ENCODE measurements around the gene HECTD3.

Gene HECTD3

DNA sequence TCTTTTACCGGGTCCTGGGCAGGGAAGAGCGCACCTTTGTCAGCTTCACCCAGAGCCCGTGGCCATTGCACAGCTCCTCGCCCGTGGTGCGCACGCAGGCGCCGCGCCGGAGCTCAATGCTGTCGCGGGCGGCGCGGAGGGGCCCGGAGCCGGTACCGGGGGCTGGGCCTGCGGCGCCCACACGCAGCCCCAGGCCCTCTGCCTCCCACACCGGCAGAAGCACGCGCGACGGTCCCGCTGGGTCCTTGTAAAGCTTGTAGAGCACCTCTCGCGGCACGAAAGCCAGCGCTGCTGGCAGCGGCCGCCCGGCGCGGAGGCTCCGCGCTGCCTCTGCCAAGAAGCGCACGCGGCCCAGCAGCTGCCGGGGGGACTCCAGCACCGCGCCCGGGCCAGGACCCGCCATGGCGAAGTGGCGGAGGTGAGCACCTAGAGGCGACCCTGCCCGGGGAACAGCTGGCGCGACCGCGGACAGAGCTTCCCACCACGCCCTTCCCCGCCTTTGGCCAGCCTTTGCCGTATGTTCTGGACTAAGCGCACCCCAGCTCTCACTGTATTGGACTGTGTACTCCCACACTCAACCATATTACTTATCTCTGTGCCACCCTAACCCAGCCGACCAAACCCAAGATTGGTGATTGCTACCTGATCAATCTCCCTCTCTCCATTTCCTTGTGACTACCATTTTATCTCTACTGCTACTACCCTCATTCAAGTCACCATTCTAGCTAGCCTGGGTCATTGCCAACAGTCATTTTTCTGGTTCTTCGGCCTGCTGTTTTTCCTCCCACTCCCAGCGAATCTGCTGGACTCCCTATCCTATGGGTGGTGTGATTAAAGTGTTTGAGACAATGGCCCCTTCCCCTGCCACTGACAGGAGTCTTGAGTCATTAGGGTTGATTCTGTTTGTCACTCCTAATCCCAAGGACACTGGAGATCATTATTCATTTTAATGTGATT lies at the start of gene HECTD3:
Gene HECTD3 (minus strand): TSS at position 470 of the 957 bp plus-strand sequence. CDS start 67 bp downstream, at position 403.
- in situ Hi-C loops (cut with HindIII; ENCODE audit: low pct_ligation_motif_present, low pct_unique_long_range_greater_than_20kb, low sequenced_read_pairs), result no loop called here
- DNase-seq, result peak; percentile 68

DNA sequence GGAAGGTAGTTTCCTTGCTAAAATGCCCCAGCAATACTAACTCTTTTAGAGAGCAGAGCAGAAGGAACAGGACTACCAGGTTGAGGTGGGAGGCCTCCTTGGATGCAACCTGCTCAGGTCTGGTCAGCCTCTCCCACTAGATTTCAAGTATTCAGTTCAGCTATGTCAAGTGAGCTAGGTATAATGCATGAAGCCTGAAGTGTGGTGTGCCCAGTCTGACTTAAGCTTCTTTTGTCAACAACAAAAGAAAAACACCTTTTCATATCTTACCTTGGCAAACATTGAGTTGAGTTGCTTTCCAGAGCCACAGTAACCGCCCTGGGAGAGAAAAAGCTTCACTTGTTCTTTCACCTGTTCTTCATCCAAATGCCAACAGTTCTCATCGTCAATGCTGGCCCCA lies 48.7 kb upstream of the HECTD3 start:
- DNase-seq, result no peak
- in situ Hi-C loops (cut with HindIII; ENCODE audit: low pct_ligation_motif_present, low pct_unique_long_range_greater_than_20kb, low sequenced_read_pairs), result no loop called here

DNA sequence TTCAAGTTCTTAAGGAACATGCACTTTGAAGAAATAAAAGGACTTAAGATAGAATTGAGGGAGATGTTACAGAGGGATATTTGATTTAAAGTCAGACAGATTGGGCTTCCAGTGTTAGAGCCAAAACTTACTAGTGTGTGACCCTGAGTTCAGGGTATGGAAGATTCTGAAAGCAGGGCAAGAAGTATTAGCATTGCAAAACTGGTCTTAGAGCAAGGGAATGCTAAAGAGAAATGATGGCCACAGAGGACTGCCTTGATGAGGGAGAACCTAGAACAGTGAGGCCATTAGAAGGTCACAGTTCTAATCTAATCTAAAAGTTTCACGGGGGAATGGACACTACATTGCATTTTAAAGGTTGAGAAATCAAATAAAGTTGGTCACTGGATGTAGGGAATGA lies 46.4 kb upstream of the HECTD3 start:
- in situ Hi-C loops (cut with HindIII; ENCODE audit: low pct_ligation_motif_present, low pct_unique_long_range_greater_than_20kb, low sequenced_read_pairs), result no loop called here
- no peak for DNase-seq

DNA sequence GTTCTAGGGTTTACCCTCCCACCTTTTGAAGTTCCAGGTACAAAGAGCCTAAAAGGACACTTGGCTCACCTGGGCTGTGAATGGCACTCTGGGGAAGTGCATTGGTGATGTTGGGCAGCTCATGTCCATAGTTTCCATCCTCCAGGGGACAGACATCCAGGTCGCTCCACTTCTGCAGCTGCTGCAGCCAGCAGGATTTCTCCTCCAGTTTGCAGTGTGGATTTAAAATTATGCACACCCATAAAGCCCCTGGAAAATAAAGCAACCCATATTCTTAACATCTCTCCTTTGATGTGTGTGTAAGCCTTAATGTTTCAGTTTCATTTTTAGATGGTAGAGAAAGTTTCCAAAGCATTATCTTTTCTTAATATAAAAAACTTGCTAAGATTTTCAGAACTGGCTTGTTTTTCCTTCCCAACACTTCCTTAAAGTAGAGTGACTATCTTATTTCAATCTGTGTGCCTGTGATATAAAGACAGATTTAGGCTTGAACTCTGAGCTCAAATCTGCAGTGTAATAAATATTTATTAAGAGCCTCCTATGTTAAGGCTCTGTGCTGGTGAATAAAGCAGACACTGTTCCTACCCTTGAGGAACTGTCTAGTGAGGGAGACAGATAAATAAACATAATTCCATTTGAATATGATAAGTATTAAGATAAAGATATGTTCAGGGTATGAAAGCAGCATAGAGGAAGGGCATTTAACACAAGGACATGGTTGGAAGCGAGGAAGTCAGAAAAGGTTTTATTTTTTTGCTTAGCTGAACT lies 40.1 kb upstream of the HECTD3 start:
- in situ Hi-C loops (cut with HindIII; ENCODE audit: low pct_ligation_motif_present, low pct_unique_long_range_greater_than_20kb, low sequenced_read_pairs), result no loop called here
- no peak for DNase-seq

DNA sequence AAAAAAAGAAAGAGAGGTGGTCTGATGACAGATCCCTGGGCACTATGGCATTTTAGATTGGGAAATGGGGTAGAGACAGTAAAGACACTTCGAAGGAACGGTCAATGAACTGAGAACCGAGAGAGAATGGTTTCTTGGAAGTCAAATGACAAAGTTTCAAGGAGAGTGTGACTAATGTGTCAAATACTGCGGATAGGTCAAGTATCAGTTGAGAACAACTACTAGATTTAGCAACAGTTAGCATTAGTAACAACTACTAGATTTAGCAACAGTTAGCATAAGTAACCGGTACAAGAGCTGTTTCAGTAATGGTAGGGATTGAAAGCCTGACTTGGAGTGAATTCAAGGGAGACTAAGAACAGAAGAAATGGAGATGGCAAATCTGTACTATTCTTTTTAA lies 35.9 kb upstream of the HECTD3 start:
- no peak for DNase-seq
- in situ Hi-C loops (cut with HindIII; ENCODE audit: low pct_ligation_motif_present, low pct_unique_long_range_greater_than_20kb, low sequenced_read_pairs), result no loop called here

DNA sequence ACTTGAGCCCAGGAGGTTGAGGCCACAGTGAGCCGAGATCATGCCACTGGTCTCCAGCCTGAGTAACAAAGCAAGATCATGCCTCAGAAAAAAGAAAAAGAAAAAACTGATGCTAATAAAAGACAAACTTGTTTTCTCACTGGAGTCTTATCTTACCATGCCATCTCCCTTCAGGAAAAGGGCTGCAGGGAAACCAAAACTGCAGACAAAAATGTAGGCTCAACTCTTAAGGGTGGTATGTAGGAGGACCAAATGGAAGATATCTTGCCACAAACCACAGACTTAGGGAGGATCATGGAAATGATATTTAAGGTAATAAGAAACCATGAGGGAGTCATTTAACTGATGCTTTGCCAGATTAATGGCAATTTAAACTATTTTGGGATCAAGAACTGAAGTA lies 33.8 kb upstream of the HECTD3 start:
- DNase-seq, result no peak
- in situ Hi-C loops (cut with HindIII; ENCODE audit: low pct_ligation_motif_present, low pct_unique_long_range_greater_than_20kb, low sequenced_read_pairs), result no loop called here

DNA sequence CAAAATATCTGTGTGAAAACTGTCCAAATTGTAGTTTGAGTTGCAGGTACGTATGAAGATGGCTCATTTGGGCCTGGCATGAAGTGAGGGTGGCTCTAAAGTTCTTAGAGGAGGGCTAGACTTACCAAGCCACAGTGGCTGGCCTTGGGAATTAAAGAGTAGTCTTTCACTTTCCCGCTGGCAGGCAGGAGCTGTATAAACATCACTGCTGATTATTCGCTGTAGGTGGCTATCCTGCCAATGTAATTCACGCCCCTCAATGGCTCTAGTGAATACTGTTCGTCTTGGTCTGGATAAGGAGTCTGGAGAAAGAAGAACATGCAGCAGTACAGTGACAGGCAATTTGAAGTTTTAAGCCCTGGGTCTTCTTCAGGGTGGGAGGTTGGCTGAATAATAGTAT lies 32.0 kb upstream of the HECTD3 start:
- in situ Hi-C loops (cut with HindIII; ENCODE audit: low pct_ligation_motif_present, low pct_unique_long_range_greater_than_20kb, low sequenced_read_pairs), result no loop called here

DNA sequence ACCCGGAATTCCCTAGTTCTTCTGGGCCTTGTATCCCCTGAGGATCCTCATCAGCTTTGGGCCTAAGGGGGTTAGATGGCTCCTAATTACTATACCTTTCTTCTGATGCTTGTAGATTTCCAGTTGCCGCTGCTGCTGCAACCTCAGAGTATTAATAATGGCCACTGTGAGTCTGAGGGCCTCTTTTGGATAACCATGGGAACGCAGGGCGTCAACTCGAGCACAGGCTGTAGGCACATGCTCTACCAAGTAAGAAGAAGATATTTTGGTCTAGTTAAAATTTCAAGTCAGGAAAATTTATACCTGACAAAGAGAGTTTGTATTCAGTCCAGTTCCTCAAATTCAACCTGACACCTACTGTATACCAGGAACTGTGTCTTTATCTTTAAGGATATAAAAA lies 29.2 kb upstream of the HECTD3 start:
- no peak for DNase-seq
- in situ Hi-C loops (cut with HindIII; ENCODE audit: low pct_ligation_motif_present, low pct_unique_long_range_greater_than_20kb, low sequenced_read_pairs), result no loop called here

More for the DNA sequence above, 32.0 kb upstream of the HECTD3 start:
- no peak for DNase-seq

DNA sequence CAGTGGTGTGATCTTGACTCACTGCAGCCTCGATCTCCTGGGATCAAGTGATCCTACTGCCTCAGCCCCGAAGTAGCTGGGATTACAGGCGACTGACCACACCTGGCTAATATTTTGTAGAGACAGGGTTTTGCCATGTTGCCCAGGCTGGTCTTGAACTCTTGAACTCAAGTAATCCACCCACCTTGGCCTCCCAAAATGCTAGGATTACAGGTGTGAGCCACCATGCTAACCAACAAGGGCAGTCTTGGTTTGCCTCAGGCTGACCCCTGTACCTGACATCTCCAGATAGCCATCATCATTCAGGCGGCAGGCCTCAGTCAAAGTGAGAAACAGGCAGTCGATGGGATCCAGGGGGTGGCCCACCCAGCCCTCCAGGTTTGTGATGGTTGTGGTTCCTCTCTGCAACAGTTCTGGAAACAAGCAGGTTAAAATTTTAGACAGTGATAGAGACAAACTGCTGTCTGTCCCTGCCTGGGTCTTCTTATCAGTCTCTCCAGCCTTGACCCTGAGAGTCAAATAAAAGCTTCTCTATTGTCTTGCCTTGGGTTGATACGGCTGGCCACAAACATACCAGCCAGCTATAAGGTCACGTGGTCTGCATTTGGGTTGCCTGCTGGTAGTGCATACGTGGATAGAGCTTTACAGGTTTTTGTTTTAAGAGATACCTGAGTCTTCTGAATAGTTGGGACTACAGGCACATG lies 27.7 kb upstream of the HECTD3 start:
- no peak for DNase-seq
- in situ Hi-C loops (cut with HindIII; ENCODE audit: low pct_ligation_motif_present, low pct_unique_long_range_greater_than_20kb, low sequenced_read_pairs), result no loop called here

DNA sequence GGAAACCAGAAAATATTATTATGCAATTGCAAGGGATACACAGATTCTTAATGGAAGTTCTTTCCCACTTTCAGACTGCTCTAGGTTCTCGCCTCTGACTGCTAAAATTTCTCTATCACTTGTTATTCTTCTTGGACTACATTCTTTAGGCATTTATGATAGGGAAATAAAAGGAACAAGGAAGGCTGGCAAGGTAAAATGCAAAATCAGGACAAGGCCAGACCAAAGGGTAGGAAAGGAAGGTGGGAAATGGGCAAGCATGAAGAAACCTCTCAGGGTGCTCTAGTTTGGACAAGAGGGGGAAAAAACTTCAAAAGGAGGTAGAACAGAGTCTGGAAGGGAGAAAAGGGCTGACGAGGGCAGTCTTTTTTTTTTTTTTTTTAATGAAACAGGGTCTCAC lies 27.1 kb upstream of the HECTD3 start:
- in situ Hi-C loops (cut with HindIII; ENCODE audit: low pct_ligation_motif_present, low pct_unique_long_range_greater_than_20kb, low sequenced_read_pairs), result no loop called here

DNA sequence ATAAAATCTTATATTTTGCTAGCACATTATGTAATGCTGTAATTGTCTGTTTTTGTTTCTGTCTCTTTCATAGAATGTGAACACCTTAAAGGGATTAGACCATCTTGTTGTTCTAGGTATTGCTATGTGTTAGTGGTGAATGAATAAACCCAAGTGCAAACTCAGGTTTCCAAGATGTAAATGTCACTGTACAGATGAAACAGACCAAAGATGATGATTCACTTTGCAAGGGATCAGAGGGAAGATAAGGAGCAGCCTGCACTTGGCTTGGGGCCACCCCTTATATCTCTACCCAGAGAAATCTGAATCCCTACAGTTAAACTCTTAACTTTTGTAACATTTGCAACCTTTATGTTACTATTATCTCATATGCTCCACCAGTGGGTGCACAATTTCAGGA lies 26.3 kb upstream of the HECTD3 start:
- in situ Hi-C loops (cut with HindIII; ENCODE audit: low pct_ligation_motif_present, low pct_unique_long_range_greater_than_20kb, low sequenced_read_pairs), result no loop called here
- no peak for DNase-seq

More for the DNA sequence above, 27.1 kb upstream of the HECTD3 start:
- DNase-seq, result no peak

DNA sequence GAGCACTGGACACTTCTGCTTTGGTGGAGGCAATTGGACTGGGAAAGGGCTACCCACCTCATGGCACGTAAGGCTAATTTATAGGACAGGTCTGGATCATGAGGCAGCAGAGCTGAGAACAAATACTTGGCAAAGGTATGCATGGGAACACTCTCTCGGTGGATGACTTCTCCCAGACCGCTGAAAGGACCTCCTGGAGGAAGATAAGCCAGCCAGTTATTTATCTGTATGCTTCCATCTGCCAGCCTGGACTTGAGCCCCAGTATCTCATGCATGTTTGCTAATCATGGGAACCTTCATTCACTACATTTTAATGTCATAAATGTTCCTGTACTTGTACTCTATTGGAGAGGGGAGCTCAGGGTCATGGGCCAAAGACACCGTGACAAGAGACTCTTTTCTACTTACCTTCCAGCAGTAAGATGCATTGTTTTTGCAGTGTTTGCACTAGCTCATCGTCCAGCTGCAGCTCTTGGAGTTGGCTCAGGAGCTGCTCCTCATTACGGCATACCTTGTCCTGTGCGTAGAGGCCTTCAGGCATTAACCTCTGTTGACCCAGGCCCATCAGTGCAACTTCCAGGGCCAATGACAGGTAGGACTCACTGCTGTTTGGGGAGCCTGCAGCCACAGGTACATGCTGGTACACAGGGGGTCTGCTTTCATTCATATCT lies 24.6 kb upstream of the HECTD3 start:
- no peak for DNase-seq
- in situ Hi-C loops (cut with HindIII; ENCODE audit: low pct_ligation_motif_present, low pct_unique_long_range_greater_than_20kb, low sequenced_read_pairs), result no loop called here

DNA sequence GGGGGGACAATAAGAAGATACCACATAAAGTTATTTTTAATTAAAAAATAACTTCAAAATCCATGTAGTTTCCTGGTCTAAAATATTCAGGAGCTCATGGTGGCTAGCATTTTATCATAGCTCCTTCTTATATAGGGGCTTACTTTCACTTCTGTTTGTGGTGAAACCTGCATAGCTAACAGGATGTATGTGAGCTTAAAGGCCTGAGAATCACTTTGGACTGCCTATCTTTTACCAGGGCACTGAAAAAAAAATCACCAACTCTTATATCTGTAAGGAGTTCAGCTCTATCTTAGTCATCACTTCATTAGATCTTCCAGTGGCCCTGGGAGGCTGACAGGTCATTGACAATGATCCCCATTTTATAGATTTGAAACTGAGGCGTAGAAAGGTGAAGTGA lies 22.2 kb upstream of the HECTD3 start:
- no peak for DNase-seq
- in situ Hi-C loops (cut with HindIII; ENCODE audit: low pct_ligation_motif_present, low pct_unique_long_range_greater_than_20kb, low sequenced_read_pairs), result no loop called here

DNA sequence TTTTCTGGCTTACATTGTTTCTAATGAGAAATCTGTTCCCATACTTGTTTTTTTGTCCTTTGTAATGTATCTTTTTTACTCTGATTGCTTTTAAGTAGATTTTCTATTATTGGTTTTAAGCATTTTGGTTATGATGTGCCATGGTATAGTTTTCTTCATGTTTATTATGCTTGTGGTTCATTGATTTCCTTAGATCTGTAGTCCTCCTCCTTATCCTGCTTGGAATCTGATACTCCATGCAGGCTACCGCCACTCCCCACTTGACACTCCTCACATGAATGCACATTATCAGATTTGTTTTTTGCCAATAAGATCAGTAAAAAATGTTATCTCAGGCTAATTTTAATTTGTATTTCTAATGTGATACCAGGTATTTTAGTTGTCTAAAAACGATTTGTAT lies 21.7 kb upstream of the HECTD3 start:
- DNase-seq, result no peak
- in situ Hi-C loops (cut with HindIII; ENCODE audit: low pct_ligation_motif_present, low pct_unique_long_range_greater_than_20kb, low sequenced_read_pairs), result no loop called here

DNA sequence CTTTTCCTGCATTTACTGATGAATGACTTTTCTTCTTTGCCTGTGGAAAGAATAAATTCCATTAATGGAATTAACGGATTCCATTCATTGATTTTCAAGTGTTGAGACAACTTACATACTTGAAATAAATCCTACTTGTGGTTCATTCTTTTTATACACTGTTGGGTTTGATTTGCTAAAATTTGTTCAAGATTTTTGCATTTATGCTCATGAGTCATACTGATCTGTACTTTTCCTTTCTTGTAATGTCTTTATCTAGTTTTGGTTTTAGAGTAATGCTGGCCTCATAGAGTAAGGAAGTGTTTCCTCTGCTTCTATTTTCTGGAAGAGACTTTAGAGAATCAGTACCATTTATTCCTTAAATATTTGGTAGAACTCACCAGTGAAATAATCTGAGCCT lies 15.3 kb upstream of the HECTD3 start:
- in situ Hi-C loops (cut with HindIII; ENCODE audit: low pct_ligation_motif_present, low pct_unique_long_range_greater_than_20kb, low sequenced_read_pairs), result no loop called here
- no peak for DNase-seq

DNA sequence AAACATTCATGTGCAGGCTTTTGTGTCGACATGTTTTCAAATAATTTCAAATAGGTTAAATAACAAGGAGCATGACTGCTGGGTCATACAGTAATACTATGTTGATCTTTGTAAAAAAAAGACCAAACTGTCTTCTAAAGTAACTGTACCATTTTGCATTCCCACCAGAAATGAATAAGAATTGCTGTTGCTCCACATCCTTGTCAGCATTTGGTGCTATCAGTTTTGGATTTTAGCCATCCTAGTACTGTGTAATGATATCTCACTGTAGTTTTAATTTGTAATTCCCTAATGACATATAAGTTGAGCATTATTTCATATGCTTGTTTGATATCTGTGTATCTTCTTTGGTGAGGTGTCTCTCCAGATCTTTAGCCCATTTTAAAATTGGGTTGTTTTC lies 12.5 kb upstream of the HECTD3 start:
- DNase-seq, result no peak
- in situ Hi-C loops (cut with HindIII; ENCODE audit: low pct_ligation_motif_present, low pct_unique_long_range_greater_than_20kb, low sequenced_read_pairs), result no loop called here

DNA sequence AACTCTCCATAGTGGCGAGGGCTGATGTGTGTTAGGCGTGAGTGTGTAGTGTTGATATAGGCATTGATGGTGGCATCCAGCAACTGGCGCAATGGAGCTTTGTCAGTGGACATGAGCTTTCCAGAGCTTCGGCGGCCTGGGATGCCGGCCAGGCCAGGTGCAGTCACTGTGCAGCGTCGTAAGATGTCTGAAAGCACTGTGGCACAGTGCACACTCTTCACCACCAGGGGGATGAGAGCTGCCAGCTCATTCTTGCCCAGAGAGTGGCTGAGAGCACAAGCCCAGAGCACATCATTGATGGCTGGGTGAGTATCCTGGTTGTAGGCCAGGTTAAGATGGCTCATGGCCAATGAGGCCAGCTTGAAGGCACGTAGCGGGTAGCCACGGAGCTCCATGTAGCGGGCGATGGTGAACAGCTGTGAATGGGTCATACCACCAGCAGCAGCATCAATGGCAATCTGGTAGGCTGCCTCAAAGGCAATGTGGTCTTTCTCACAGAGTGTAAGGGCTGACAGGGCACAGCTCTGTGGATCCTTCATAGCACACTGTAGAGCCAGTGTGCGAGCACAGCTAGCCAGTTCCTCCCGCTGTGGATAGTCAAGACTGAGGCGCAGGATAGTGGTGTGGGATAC lies 7.6 kb upstream of the HECTD3 start:
- peak; percentile 58 for DNase-seq
- in situ Hi-C loops (cut with HindIII; ENCODE audit: low pct_ligation_motif_present, low pct_unique_long_range_greater_than_20kb, low sequenced_read_pairs), result no loop called here

DNA sequence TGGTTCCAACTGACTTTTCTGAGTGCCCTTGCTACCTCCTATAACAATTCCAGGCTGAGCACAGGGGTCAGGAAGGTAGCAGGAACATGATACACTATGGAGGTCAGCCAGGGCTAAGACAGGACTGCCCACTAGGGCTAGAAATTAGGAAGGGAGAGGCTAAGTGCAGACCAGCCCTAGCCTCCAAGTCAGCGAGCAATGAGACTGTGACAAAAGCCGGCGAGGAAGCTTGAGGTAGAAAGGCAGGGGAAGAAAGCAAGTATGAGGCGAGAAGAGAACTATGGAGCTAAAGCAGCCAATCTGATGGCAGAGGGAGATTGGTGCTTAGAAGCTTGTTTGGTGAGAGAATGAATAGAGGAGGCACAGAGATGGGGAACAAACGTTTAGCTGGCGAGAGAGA lies 5.6 kb upstream of the HECTD3 start:
- in situ Hi-C loops (cut with HindIII; ENCODE audit: low pct_ligation_motif_present, low pct_unique_long_range_greater_than_20kb, low sequenced_read_pairs), result no loop called here
- DNase-seq, result no peak
